Activated CD4-positive, alpha-beta T cell treated with anti-CD3 and anti-CD28 coated beads for 36 hours (primary cell): ENCODE data around the gene MINK1. TPM values are rescaled to one million over a fixed set of nuclear protein-coding genes. Genes with fewer than 3 reads are reported as not detected.

Experiments used
- ATAC-seq: fragments of 200-7000 bp; cut with Tn5 transposase; one replicate; pipeline ENCODE4 v1.10.0; 2021; ENCODE audit warnings: mild to moderate bottlenecking, moderate library complexity
- CTCF ChIA-PET: fragments of 350-600 bp; sonication (Branson Sonifier 250); formaldehyde crosslinking; loops from one replicate; lab custom pipeline; 2021; ENCODE audit warnings: antibody characterized with exemption; lab: Charles Lee
- POLR2A ChIA-PET: fragments of 350-600 bp; sonication (Branson Sonifier 250); formaldehyde crosslinking; loops from one replicate; lab custom pipeline; 2021; ENCODE audit warnings: antibody characterized with exemption, inconsistent platforms; lab: Charles Lee
- DNase-seq: peaks from one replicate; pipeline ENCODE4 v3.0.0-alpha.2; 2020
- H3K27ac Mint-ChIP-seq: one replicate; pipeline ENCODE4 v1.8.0; 2021; ENCODE audit warnings: mixed read lengths
- H3K27me3 Mint-ChIP-seq: one replicate; pipeline ENCODE4 v1.8.0; 2021; ENCODE audit warnings: mixed read lengths
- H3K36me3 Mint-ChIP-seq: one replicate; pipeline ENCODE4 v1.8.0; 2021; ENCODE audit warnings: low read depth, mixed read lengths
- H3K4me1 Mint-ChIP-seq: one replicate; pipeline ENCODE4 v1.8.0; 2021; ENCODE audit warnings: mixed read lengths
- H3K4me3 Mint-ChIP-seq: one replicate; pipeline ENCODE4 v1.8.0; 2021; ENCODE audit warnings: mild to moderate bottlenecking, moderate library complexity, mixed read lengths
- H3K9me3 Mint-ChIP-seq: one replicate; pipeline ENCODE4 v1.8.0; 2021; ENCODE audit warnings: low read depth, mixed read lengths
- intact Hi-C, 2 experiments: fragments of 100-400 bp; cut with DNase I in 1 of 2; cut with micrococcal nuclease in 1 of 2; formaldehyde crosslinking; loops; one replicate each; pipeline versions ENCODE4 v1.14.2 to v1.15.1; 2022 to 2024; cut with DNase I, micrococcal nuclease
- total RNA-seq, 2 experiments: library from RNA; stranded (reverse); gene quantifications; one replicate each; pipeline ENCODE4 v1.2.3, GENCODE V29; 2021

MINK1 gene
- total RNA-seq, 2 experiments from 2014 or later = 48.2 to 57.7 TPM

- intact Hi-C loops = no loop called here
- H3K27me3 Mint-ChIP-seq = no peaks in the 10 kb centered on the region
- no peak overlapping the region for H3K4me3 Mint-ChIP-seq
- DNase-seq (no peak), ATAC-seq (no peak)
- peaks cover 31% of the 10 kb centered on the region for H3K36me3 Mint-ChIP-seq
- no peak overlapping the region for H3K27ac Mint-ChIP-seq
- POLR2A ChIA-PET = no interaction called here
- no peaks in the 10 kb centered on the region for H3K9me3 Mint-ChIP-seq
- CTCF ChIA-PET = no interaction called here
- no peaks in the 10 kb centered on the region for H3K4me1 Mint-ChIP-seq
Measured at GRCh38 chr17:4893272-4893671, 60.1 kb downstream of the MINK1 start.

- DNase-seq (no peak), ATAC-seq (no peak)
- CTCF ChIA-PET = no interaction called here
- intact Hi-C loops = no loop called here
- Mint-ChIP-seq H3K27ac (no peak overlapping the region), H3K27me3 (no peaks in the 10 kb centered on the region), H3K4me1 (peaks cover 3% of the 10 kb centered on the region), H3K36me3 (peaks cover 30% of the 10 kb centered on the region), H3K4me3 (no peak overlapping the region), H3K9me3 (no peaks in the 10 kb centered on the region)
- POLR2A ChIA-PET = interaction anchor here (0.6 kb wide), 1 partner anchor 610 kb away, joined by 3 read pairs; no protein-coding TSS in a partner anchor
Measured at GRCh38 chr17:4893721-4894560, 60.8 kb downstream of the MINK1 start.

- peaks cover 9% of the 10 kb centered on the region for H3K4me1 Mint-ChIP-seq
- no peak overlapping the region for H3K4me3 Mint-ChIP-seq
- no peaks in the 10 kb centered on the region for H3K27me3 Mint-ChIP-seq
- H3K27ac Mint-ChIP-seq = no peak overlapping the region
- H3K9me3 Mint-ChIP-seq = no peaks in the 10 kb centered on the region
- DNase-seq (no peak), ATAC-seq (no peak)
- peaks cover 25% of the 10 kb centered on the region for H3K36me3 Mint-ChIP-seq
- intact Hi-C loops = no loop called here
- POLR2A ChIA-PET = no interaction called here
- CTCF ChIA-PET = interaction anchor here (0.8 kb wide), 1 partner anchor 106 kb away, joined by 3 read pairs; the partner anchor contains the start of gene GLTPD2
Measured at GRCh38 chr17:4895121-4895520, 62.0 kb downstream of the MINK1 start.

- no peak for DNase-seq
- ChIA-PET POLR2A (no interaction called here), CTCF (interaction anchor here (0.5 kb wide), 1 partner anchor 315 kb away, joined by 3 read pairs; no protein-coding TSS in a partner anchor)
- Mint-ChIP-seq H3K36me3 (peaks cover 23% of the 10 kb centered on the region), H3K27ac (no peak overlapping the region), H3K9me3 (no peaks in the 10 kb centered on the region), H3K27me3 (no peaks in the 10 kb centered on the region), H3K4me1 (peaks cover 9% of the 10 kb centered on the region), H3K4me3 (no peak overlapping the region)
- intact Hi-C loops = no loop called here
- no peak for ATAC-seq
Measured at GRCh38 chr17:4895657-4896331, 62.7 kb downstream of the MINK1 start.

GRCh38 chr17:4896332-4897197 is 63.4 kb downstream of the MINK1 start:
- ChIA-PET CTCF (interaction anchor here (0.5 to 0.6 kb wide), 2 partner anchors 16 to 316 kb away, joined by 3 read pairs; no protein-coding TSS in a partner anchor), POLR2A (no interaction called here)
- no peak overlapping the region for H3K4me3 Mint-ChIP-seq
- DNase-seq = no peak
- H3K4me1 Mint-ChIP-seq = peaks cover 9% of the 10 kb centered on the region
- no peaks in the 10 kb centered on the region for H3K27me3 Mint-ChIP-seq
- no peak for ATAC-seq
- H3K27ac Mint-ChIP-seq = no peak overlapping the region
- intact Hi-C loops = no loop called here
- H3K36me3 Mint-ChIP-seq = peaks cover 17% of the 10 kb centered on the region
- H3K9me3 Mint-ChIP-seq = no peaks in the 10 kb centered on the region

- intact Hi-C loops = no loop called here
- Mint-ChIP-seq H3K27me3 (no peaks in the 10 kb centered on the region), H3K27ac (no peak overlapping the region), H3K4me1 (peaks cover 11% of the 10 kb centered on the region), H3K36me3 (peaks cover 15% of the 10 kb centered on the region), H3K4me3 (no peak overlapping the region), H3K9me3 (no peaks in the 10 kb centered on the region)
- ATAC-seq = no peak
- DNase-seq = no peak
- POLR2A ChIA-PET = no interaction called here
- CTCF ChIA-PET = interaction anchor here (0.6 kb wide), 1 partner anchor 15 kb away, joined by 3 read pairs; no protein-coding TSS in a partner anchor
Measured at GRCh38 chr17:4897198-4897687, 64.1 kb downstream of the MINK1 start.

GRCh38 chr17:4897785-4898184 is 64.6 kb downstream of the MINK1 start:
- Mint-ChIP-seq H3K4me1 (peaks cover 17% of the 10 kb centered on the region), H3K36me3 (peaks cover 13% of the 10 kb centered on the region), H3K9me3 (no peaks in the 10 kb centered on the region), H3K27me3 (no peaks in the 10 kb centered on the region), H3K4me3 (peak overlapping the region; percentile 51), H3K27ac (no peak overlapping the region)
- ChIA-PET CTCF (no interaction called here), POLR2A (no interaction called here)
- ATAC-seq (no peak), DNase-seq (no peak)
- intact Hi-C loops = loop anchor here in 1 of 2 experiments (2.0 kb wide), 1 partner anchor 51 kb away; the partner anchor contains the start of gene PFN1

- ATAC-seq (no peak), DNase-seq (no peak)
- Mint-ChIP-seq H3K27me3 (no peaks in the 10 kb centered on the region), H3K27ac (no peak overlapping the region), H3K4me3 (peak overlapping the region; percentile 51), H3K36me3 (peaks cover 13% of the 10 kb centered on the region), H3K9me3 (no peaks in the 10 kb centered on the region), H3K4me1 (peaks cover 22% of the 10 kb centered on the region)
- CTCF ChIA-PET = no interaction called here
- POLR2A ChIA-PET = interaction anchor here (1.1 to 2.3 kb wide), 2 partner anchors 42 to 187 kb away, joined by 3 to 8 read pairs; partner anchors contain the start of genes RNF167 and SLC25A11
- intact Hi-C loops = loop anchor here in 1 of 2 experiments (2.0 kb wide), 1 partner anchor 50 kb away; the partner anchor contains the start of gene PFN1
Measured at GRCh38 chr17:4898351-4898750, 65.2 kb downstream of the MINK1 start.

GRCh38 chr17:4898927-4899326 is 65.8 kb downstream of the MINK1 start:
- Mint-ChIP-seq H3K4me1 (peaks cover 26% of the 10 kb centered on the region), H3K27ac (no peak overlapping the region), H3K9me3 (no peaks in the 10 kb centered on the region), H3K36me3 (peaks cover 13% of the 10 kb centered on the region), H3K4me3 (peak overlapping the region; percentile 90), H3K27me3 (no peaks in the 10 kb centered on the region)
- POLR2A ChIA-PET = interaction anchor here (0.8 to 2.3 kb wide), 3 partner anchors 41 to 250 kb away, joined by 3 to 8 read pairs (median 4); partner anchors contain the start of genes RNF167 and SLC25A11
- ATAC-seq (peak; percentile 0), DNase-seq (no peak)
- CTCF ChIA-PET = interaction anchor here (0.5 to 2.1 kb wide), 10 partner anchors 10 to 1129 kb away, joined by 3 to 10 read pairs (median 4); partner anchors contain the start of genes ARRB2, RNF167 and SLC25A11
- intact Hi-C loops = loop anchor here in 1 of 2 experiments (1.0 to 2.0 kb wide), 11 partner anchors 50 to 533 kb away; partner anchors contain the start of genes ARRB2, INCA1, KIF1C and MED11
